Measurements from ENCODE around the gene AGGF1.

Gene AGGF1

GRCh38 chr5:77087484-77088261 is 57.5 kb downstream of the AGGF1 start:
- Histone ChIP-seq H3K4me3 (ENCODE audit: insufficient read depth, low read length, poor library complexity, severe bottlenecking) (peak overlapping the region; percentile 70), H3F3A (ENCODE audit: insufficient read depth) (no peaks in the 10 kb centered on the region), H3K9me2 (replicated peaks; ENCODE audit: insufficient read depth, low read length) (no peaks in the 10 kb centered on the region), H3K27ac (ENCODE audit: low read depth, low read length) (peak overlapping the region; percentile 76; the same call in 1 of the 2 replicates), H2AFZ (ENCODE audit: low read depth, low read length, severe bottlenecking) (peak overlapping the region; percentile 77), H3K4me2 (ENCODE audit: low read depth, low read length, poor library complexity, severe bottlenecking) (peak overlapping the region; percentile 99), H3K9me3 (ENCODE audit: insufficient read depth, low read length) (no peaks in the 10 kb centered on the region), H3K36me3 (ENCODE audit: low read length) (peaks cover 3% of the 10 kb centered on the region; the same call in 1 of the 2 replicates), H4K20me1 (ENCODE audit: low read depth, low read length) (no peaks in the 10 kb centered on the region), H3K9ac (ENCODE audit: low read length) (peak overlapping the region; percentile 71), H3K79me2 (ENCODE audit: insufficient read depth, low read length) (peaks cover 9% of the 10 kb centered on the region; the same call in 1 of the 2 replicates), H3K27me3 (ENCODE audit: low read length) (no peaks in the 10 kb centered on the region)
- no peak for TF ChIP-seq CTCF (IDR thresholded peaks at IDR 0.05; ENCODE audit: insufficient read depth, low read length, poor library complexity, severe bottlenecking)
- no peak for TF ChIP-seq EZH2phosphoT487 (conservative IDR thresholded peaks at IDR 0.05; ENCODE audit: low read length)

GRCh38 chr5:77095189-77095588 is 65.0 kb downstream of the AGGF1 start:
- no peak for TF ChIP-seq EZH2phosphoT487 (conservative IDR thresholded peaks at IDR 0.05; ENCODE audit: low read length)
- no peak for TF ChIP-seq CTCF (IDR thresholded peaks at IDR 0.05; ENCODE audit: insufficient read depth, low read length, poor library complexity, severe bottlenecking)
- Histone ChIP-seq H3K79me2 (ENCODE audit: insufficient read depth, low read length) (no peaks in the 10 kb centered on the region), H2AFZ (ENCODE audit: low read depth, low read length, severe bottlenecking) (no peak overlapping the region), H3K4me3 (ENCODE audit: insufficient read depth, low read length, poor library complexity, severe bottlenecking) (no peak overlapping the region), H3K4me2 (ENCODE audit: low read depth, low read length, poor library complexity, severe bottlenecking) (no peak overlapping the region), H3K27me3 (ENCODE audit: low read length) (no peaks in the 10 kb centered on the region), H3K9me2 (replicated peaks; ENCODE audit: insufficient read depth, low read length) (no peaks in the 10 kb centered on the region), H3K36me3 (ENCODE audit: low read length) (no peaks in the 10 kb centered on the region), H3K27ac (ENCODE audit: low read depth, low read length) (no peak overlapping the region), H4K20me1 (ENCODE audit: low read depth, low read length) (no peaks in the 10 kb centered on the region), H3K9ac (ENCODE audit: low read length) (no peak overlapping the region), H3F3A (ENCODE audit: insufficient read depth) (no peaks in the 10 kb centered on the region), H3K9me3 (ENCODE audit: insufficient read depth, low read length) (no peaks in the 10 kb centered on the region)

GRCh38 chr5:77101298-77101697 is 71.1 kb downstream of the AGGF1 start:
- Histone ChIP-seq H3K36me3 (ENCODE audit: low read length) (no peaks in the 10 kb centered on the region), H3F3A (ENCODE audit: insufficient read depth) (no peaks in the 10 kb centered on the region), H2AFZ (ENCODE audit: low read depth, low read length, severe bottlenecking) (no peak overlapping the region), H3K9ac (ENCODE audit: low read length) (no peak overlapping the region), H3K9me3 (ENCODE audit: insufficient read depth, low read length) (no peaks in the 10 kb centered on the region), H4K20me1 (ENCODE audit: low read depth, low read length) (no peaks in the 10 kb centered on the region), H3K27ac (ENCODE audit: low read depth, low read length) (no peak overlapping the region), H3K9me2 (replicated peaks; ENCODE audit: insufficient read depth, low read length) (no peaks in the 10 kb centered on the region), H3K4me2 (ENCODE audit: low read depth, low read length, poor library complexity, severe bottlenecking) (no peak overlapping the region), H3K79me2 (ENCODE audit: insufficient read depth, low read length) (no peaks in the 10 kb centered on the region), H3K27me3 (ENCODE audit: low read length) (no peaks in the 10 kb centered on the region), H3K4me3 (ENCODE audit: insufficient read depth, low read length, poor library complexity, severe bottlenecking) (no peak overlapping the region)
- TF ChIP-seq EZH2phosphoT487 (conservative IDR thresholded peaks at IDR 0.05; ENCODE audit: low read length) = no peak
- no peak for TF ChIP-seq CTCF (IDR thresholded peaks at IDR 0.05; ENCODE audit: insufficient read depth, low read length, poor library complexity, severe bottlenecking)
